Astrocyte (in vitro differentiated cells and primary cell): ENCODE results near the gene BCAR3.

Experiments used
- CTCF ChIP-seq: IDR thresholded peaks from 2 replicates; pipeline ENCODE4 v1.5.1; 2011; ENCODE audit warnings: low read depth, mild to moderate bottlenecking, inconsistent platforms, low read length, moderate library complexity; ENCODE audit not compliant: insufficient read depth
- EZH2 ChIP-seq: IDR thresholded peaks from 2 replicates; pipeline ENCODE4 v1.6.1; 2012; ENCODE audit warnings: mild to moderate bottlenecking, low read length, inconsistent platforms; ENCODE audit not compliant: insufficient read depth

GRCh38 chr1:93686504-93687250 is 5.0 kb upstream of the BCAR3 start:
- TF ChIP-seq CTCF, result no peak
- TF ChIP-seq EZH2, result no peak
